ENCODE results near the gene TMEM8B. TPM values are rescaled to one million over a fixed set of nuclear protein-coding genes. Genes with fewer than 3 reads are reported as not detected.

Gene TMEM8B
- total RNA-seq, 1 donor from 2014 or later, result under 0.01 TPM

GRCh38 chr9:35811381-35812024 is 17.5 kb upstream of the TMEM8B start:
- DNase-seq (ENCODE audit: low read depth in 2 of 2), result peak; percentile 70 to 75

GRCh38 chr9:35812025-35812602 is 16.9 kb upstream of the TMEM8B start, which contains the start of gene SPAG8:
TSS of gene SPAG8 (minus strand) at chr9:35812262. CDS start at chr9:35812147, 115 bp downstream.
- DNase-seq (ENCODE audit: low read depth in 2 of 2), result peak; percentile 17 to 96

- peak; percentile 61 to 69 for DNase-seq (ENCODE audit: low read depth in 2 of 2)
These were observed 15.5 kb upstream of the TMEM8B start for GRCh38 chr9:35813434-35814105.

- peak; percentile 23 to 48 for DNase-seq (ENCODE audit: low read depth in 2 of 2)
These were observed 14.8 kb upstream of the TMEM8B start for GRCh38 chr9:35814106-35814840.

- peak; percentile 98 to 99 for DNase-seq (ENCODE audit: low read depth in 2 of 2)
These were observed 14.0 kb upstream of the TMEM8B start, which contains the start of gene HINT2 for GRCh38 chr9:35814841-35815543. TSS of gene HINT2 (minus strand) at chr9:35815042. CDS start at chr9:35814979, 63 bp downstream.

- DNase-seq (ENCODE audit: low read depth in 2 of 2), result no peak
These were observed 12.3 kb upstream of the TMEM8B start for GRCh38 chr9:35816708-35817107.

- DNase-seq (ENCODE audit: low read depth in 2 of 2), result no peak
These were observed 10.7 kb upstream of the TMEM8B start for GRCh38 chr9:35818341-35818740.

GRCh38 chr9:35820076-35820475 is 9.0 kb upstream of the TMEM8B start:
- peak in 1 of 2 donors; percentile 27 for DNase-seq (ENCODE audit: low read depth in 2 of 2)

GRCh38 chr9:35822926-35823325 is 6.1 kb upstream of the TMEM8B start:
- no peak for DNase-seq (ENCODE audit: low read depth in 2 of 2)

GRCh38 chr9:35826071-35826701 is 2.8 kb upstream of the TMEM8B start:
- DNase-seq (ENCODE audit: low read depth in 2 of 2), result peak; percentile 75 to 82

- DNase-seq (ENCODE audit: low read depth in 2 of 2), result no peak
These were observed 1.5 kb upstream of the TMEM8B start for GRCh38 chr9:35827486-35827885.

- DNase-seq (ENCODE audit: low read depth in 2 of 2), result peak in 1 of 2 donors; percentile 12
These were observed 328 bp upstream of the TMEM8B start, which contains the start of gene FAM221B for GRCh38 chr9:35828716-35829083. TSS of gene FAM221B (minus strand) at chr9:35828732. CDS start at chr9:35826161, 2,571 bp downstream.

- DNase-seq (ENCODE audit: low read depth in 2 of 2), result no peak
These were observed 702 bp downstream of the TMEM8B start for GRCh38 chr9:35829764-35830096.

GRCh38 chr9:35831040-35831439 is 2.0 kb downstream of the TMEM8B start:
- no peak for DNase-seq (ENCODE audit: low read depth in 2 of 2)

GRCh38 chr9:35832814-35833213 is 3.8 kb downstream of the TMEM8B start:
- no peak for DNase-seq (ENCODE audit: low read depth in 2 of 2)

GRCh38 chr9:35834260-35835215 is 5.5 kb downstream of the TMEM8B start:
- DNase-seq (ENCODE audit: low read depth in 2 of 2), result no peak

GRCh38 chr9:35835216-35835632 is 6.2 kb downstream of the TMEM8B start:
- DNase-seq (ENCODE audit: low read depth in 2 of 2), result peak in 1 of 2 donors; percentile 18

- DNase-seq (ENCODE audit: low read depth in 2 of 2), result peak in 1 of 2 donors; percentile 12
These were observed 6.7 kb downstream of the TMEM8B start for GRCh38 chr9:35835766-35836165.

GRCh38 chr9:35836595-35836994 is 7.6 kb downstream of the TMEM8B start:
- DNase-seq (ENCODE audit: low read depth in 2 of 2), result no peak

- DNase-seq (ENCODE audit: low read depth in 2 of 2), result no peak
These were observed 10.9 kb downstream of the TMEM8B start for GRCh38 chr9:35839926-35840325.
